Ascending aorta (tissue), 2 donors: ENCODE results near the gene AQP4. TPM values are rescaled to one million over a fixed set of nuclear protein-coding genes. Genes with fewer than 3 reads are reported as not detected.

Experiments used
- DNase-seq, 2 donors: peaks; one replicate each; pipeline ENCODE4 v3.0.0-alpha.2; 2019; ENCODE audit warnings: low spot score in 2 of 2
- H3K27ac ChIP-seq, 2 donors: fragments of 200-600 bp; sonication (generic); one replicate each; pipeline ENCODE4 v1.5.1; 2016 to 2017; ENCODE audit warnings: mild to moderate bottlenecking in 1 of 2
- H3K27me3 ChIP-seq: fragments of 200-600 bp; sonication (generic); one replicate; pipeline ENCODE4 v1.5.1; 2017
- H3K36me3 ChIP-seq, 2 donors: fragments of 200-600 bp; sonication (generic); one replicate each; pipeline ENCODE4 v1.5.1; 2016
- H3K4me1 ChIP-seq, 2 donors: fragments of 200-600 bp; sonication (generic); one replicate each; pipeline ENCODE4 v1.5.1; 2016 to 2017; ENCODE audit warnings: mild to moderate bottlenecking in 1 of 2
- H3K4me3 ChIP-seq, 2 donors: fragments of 200-600 bp; sonication (generic); one replicate each; pipeline ENCODE4 v1.5.1; 2016 to 2017; ENCODE audit warnings: mild to moderate bottlenecking in 1 of 2
- H3K9me3 ChIP-seq, 2 donors: fragments of 200-600 bp; sonication (generic); one replicate each; pipeline ENCODE4 v1.5.1; 2016
- CTCF ChIP-seq, 3 experiments: fragments of 200-600 bp in 2 of 3; fragments of 450-650 bp in 1 of 3; sonication (generic) in 2 of 3; IDR thresholded peaks; one replicate each; pipeline ENCODE4 v1.5.1; 2016 to 2019; ENCODE audit warnings: antibody characterized with exemption in 3 of 3, mild to moderate bottlenecking in 1 of 3, moderate library complexity in 1 of 3
- intact Hi-C: fragments of 100-400 bp; cut with DNase I; formaldehyde crosslinking; loops from one replicate; pipeline ENCODE4 v1.15.1; 2023
- total RNA-seq: library from RNA; depleted of rRNA; stranded (reverse); fragments of >200 nt; gene quantifications from one replicate; pipeline ENCODE4 v1.1.0, GENCODE V29; 2016

AQP4 gene
- total RNA-seq, 1 donor from 2014 or later = not detected

DNA sequence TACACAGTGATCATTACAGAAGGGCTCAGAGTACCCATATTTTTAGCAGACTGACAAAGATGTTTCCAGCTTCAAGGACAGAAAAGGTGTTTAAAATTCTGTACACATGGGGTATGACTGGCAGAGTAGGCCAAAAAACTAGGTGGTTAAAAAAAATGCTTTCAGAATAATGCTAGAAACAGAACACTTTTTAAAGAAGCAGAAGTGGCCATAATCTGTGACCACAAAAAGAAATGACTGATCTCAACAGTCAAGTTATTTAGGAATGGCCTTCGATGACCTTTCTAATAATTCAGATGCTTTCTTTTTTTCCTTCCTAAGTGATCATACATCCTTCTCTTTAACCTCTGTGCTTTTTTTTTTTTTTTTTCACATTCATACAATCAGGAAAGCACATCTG is 4.1 kb upstream of the AQP4 start:
- Histone ChIP-seq H3K4me1 (no peaks in the 10 kb centered on the region), H3K27ac (no peak overlapping the region), H3K36me3 (no peaks in the 10 kb centered on the region), H3K27me3 (no peaks in the 10 kb centered on the region), H3K9me3 (no peaks in the 10 kb centered on the region), H3K4me3 (no peak overlapping the region)
- no peak for DNase-seq
- TF ChIP-seq CTCF (IDR thresholded peaks at IDR 0.05) = no peak
- intact Hi-C loops = loop anchor here (10.0 kb wide), 1 partner anchor 65 kb away; no protein-coding TSS in a partner anchor

- Histone ChIP-seq H3K27ac (no peak overlapping the region), H3K36me3 (no peaks in the 10 kb centered on the region), H3K4me3 (no peak overlapping the region), H3K4me1 (no peaks in the 10 kb centered on the region), H3K27me3 (no peaks in the 10 kb centered on the region), H3K9me3 (no peaks in the 10 kb centered on the region)
- TF ChIP-seq CTCF (IDR thresholded peaks at IDR 0.05) = no peak
- intact Hi-C loops = no loop called here
- DNase-seq = no peak
Measured at GRCh38 chr18:26868968-26869586, 3.6 kb upstream of the AQP4 start.

DNA sequence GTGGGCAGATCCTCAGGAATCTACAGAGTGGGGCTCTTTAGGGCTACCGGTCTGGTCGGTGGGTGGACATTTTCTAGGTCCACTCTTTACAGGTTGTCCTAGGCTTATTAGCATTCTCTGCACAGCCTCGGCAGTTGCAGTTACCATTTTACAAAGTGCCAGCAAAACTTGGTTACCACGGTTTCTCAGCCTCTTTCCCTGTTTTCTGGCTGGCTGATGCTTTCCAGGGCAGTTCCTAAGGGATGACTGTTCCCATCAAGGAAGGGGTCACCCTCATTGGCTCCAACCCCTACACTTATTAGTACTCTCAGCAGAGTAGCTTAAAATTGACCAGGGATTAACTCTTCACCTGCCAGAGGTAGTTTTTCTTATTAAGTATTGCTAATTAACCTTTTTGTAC is 2.0 kb upstream of the AQP4 start:
- Histone ChIP-seq H3K4me3 (no peak overlapping the region), H3K27ac (no peak overlapping the region), H3K4me1 (no peaks in the 10 kb centered on the region), H3K27me3 (no peaks in the 10 kb centered on the region), H3K36me3 (no peaks in the 10 kb centered on the region), H3K9me3 (no peaks in the 10 kb centered on the region)
- no peak for TF ChIP-seq CTCF (IDR thresholded peaks at IDR 0.05)
- DNase-seq = no peak
- intact Hi-C loops = no loop called here

DNA sequence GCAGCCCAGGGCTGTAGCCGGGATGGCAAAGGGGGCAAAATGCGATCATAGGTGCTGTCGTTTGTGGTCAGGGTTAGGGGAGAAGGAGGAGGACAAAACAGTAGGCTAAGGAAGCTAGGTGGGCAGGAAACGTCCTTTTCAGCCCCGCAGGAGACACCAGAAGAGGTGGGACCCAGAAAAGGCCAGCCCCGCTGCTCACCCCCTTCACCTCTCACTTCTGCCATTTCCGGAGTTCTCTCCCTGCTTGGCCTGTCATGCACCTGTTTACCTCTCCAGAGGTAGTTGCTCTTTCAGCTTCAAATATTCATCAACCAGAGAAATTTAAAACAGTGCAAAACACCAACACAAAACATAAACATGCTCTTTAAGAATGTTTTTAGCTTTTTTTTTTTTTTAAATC is 849 bp downstream of the AQP4 start:
- intact Hi-C loops = no loop called here
- no peak for DNase-seq
- no peak overlapping the region for H3K27ac ChIP-seq
- no peaks in the 10 kb centered on the region for H3K36me3 ChIP-seq
- no peak overlapping the region for H3K4me3 ChIP-seq
- H3K27me3 ChIP-seq = no peaks in the 10 kb centered on the region
- TF ChIP-seq CTCF (IDR thresholded peaks at IDR 0.05) = no peak
- no peaks in the 10 kb centered on the region for H3K4me1 ChIP-seq
- H3K9me3 ChIP-seq = no peaks in the 10 kb centered on the region

DNA sequence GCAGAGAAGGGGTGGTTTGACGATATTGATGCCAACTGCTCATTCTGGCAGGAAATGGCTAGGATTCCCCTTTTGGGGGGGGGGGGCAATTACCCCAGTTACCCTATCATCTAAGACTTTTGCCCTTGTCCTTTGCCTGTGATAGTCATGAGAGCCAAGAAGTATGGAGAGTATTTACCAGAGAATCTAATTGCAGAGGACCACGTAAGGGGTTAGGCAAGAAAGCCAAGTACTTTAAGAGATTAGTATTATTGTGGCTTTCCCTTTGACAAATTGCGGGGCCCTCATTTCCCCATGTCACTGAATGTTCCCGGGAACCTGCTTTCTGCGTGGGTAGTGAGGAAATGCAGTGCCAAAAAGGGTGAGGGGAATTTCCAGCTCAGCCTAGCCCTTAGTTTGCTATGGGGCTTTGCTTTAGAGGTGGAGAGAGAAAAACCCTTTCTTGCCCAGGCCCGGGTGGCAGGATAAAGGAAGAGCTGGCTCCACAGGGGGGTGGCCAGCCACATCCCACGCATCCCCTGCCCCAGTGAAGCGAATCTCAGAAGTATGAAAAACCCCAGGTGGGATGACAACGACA is 1.5 kb downstream of the AQP4 start:
- Histone ChIP-seq H3K4me3 (no peak overlapping the region), H3K9me3 (no peaks in the 10 kb centered on the region), H3K27ac (no peak overlapping the region), H3K36me3 (no peaks in the 10 kb centered on the region), H3K4me1 (no peaks in the 10 kb centered on the region), H3K27me3 (no peaks in the 10 kb centered on the region)
- intact Hi-C loops = no loop called here
- TF ChIP-seq CTCF (IDR thresholded peaks at IDR 0.05) = no peak
- no peak for DNase-seq
